C1 segment of cervical spinal cord (tissue), 14 donors: ENCODE measurements around the gene GTF2F2.

ENCODE experiments used
- DNase-seq, 14 donors: peaks; one replicate each; lab custom pipeline; 2025; lab: John Stamatoyannopoulos, UW

The GTF2F2 gene

DNA sequence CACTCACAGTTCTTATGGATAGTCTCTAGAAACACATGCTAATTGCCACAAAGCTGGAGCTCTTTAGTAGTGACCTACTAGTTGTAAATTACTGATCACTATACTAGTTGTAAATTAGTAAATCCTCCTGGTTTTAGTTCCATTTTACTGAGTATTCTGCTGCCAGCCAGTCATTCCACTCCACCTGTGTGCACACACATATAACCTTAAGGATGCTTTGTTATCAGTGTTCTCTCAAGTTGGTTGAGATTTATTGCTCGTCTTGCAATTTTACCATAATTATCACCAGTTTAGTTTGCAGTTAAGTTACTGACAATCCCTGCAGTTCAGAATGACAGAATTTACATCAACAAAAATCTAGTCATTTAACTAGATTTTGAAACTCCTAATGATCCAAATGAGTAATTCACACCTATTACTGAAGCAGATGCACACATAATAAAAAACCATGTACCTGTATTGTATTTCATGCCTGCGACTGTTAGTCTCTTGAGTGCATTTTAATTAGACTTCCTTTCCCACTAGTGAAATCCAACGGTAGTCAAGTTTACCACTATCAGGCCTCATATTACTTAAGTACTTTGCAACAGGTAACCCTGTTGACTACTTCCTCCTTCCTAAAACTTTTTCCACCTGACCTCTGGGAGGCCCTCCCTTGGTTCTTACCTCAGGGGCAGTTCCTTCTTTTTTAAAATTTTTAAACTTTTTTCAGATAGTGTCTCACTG, 213.1 kb downstream of the GTF2F2 start:
- DNase-seq = no peak
